Prostate gland (tissue), 2 donors: Measurements from ENCODE around the gene C11orf71.

Experiments
- POLR2A ChIP-seq: fragments of 450-650 bp; IDR thresholded peaks from one replicate; pipeline ENCODE4 v1.6.1; 2016; ENCODE audit warnings: antibody characterized with exemption, mild to moderate bottlenecking
- TF ChIP-seq, protein P1 (sequence below), 4 experiments: fragments of 200-600 bp in 2 of 4; fragments of 450-650 bp in 2 of 4; sonication (generic) in 2 of 4; IDR thresholded peaks; 1 replicate in 3 of 4; 2 replicates in 1 of 4; pipeline ENCODE4 v1.5.1; 2016 to 2019; ENCODE audit warnings: antibody characterized with exemption in 4 of 4, mild to moderate bottlenecking in 2 of 4, moderate library complexity in 2 of 4

DNA sequence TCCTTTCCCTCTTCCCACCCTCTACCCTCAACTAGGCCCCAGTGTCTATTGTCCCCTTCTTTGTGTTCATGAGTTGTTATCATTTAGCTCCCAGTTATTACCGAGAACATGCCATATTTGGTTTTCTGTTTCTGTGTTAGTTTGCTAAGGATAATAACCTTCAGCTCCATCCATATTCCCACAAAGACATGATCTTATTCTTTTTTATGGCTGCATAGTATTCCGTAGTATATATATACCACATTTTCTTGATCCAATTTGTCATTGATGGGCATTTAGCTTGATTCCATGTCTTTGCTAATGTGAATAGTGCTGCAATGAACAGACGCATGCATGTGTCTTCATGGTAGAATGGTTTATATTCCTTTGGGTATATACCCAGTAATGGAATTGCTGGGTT lies 17.8 kb downstream of the C11orf71 start:
- TF ChIP-seq POLR2A = no peak
- TF ChIP-seq, protein P1, sequence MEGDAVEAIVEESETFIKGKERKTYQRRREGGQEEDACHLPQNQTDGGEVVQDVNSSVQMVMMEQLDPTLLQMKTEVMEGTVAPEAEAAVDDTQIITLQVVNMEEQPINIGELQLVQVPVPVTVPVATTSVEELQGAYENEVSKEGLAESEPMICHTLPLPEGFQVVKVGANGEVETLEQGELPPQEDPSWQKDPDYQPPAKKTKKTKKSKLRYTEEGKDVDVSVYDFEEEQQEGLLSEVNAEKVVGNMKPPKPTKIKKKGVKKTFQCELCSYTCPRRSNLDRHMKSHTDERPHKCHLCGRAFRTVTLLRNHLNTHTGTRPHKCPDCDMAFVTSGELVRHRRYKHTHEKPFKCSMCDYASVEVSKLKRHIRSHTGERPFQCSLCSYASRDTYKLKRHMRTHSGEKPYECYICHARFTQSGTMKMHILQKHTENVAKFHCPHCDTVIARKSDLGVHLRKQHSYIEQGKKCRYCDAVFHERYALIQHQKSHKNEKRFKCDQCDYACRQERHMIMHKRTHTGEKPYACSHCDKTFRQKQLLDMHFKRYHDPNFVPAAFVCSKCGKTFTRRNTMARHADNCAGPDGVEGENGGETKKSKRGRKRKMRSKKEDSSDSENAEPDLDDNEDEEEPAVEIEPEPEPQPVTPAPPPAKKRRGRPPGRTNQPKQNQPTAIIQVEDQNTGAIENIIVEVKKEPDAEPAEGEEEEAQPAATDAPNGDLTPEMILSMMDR (IDR thresholded peaks at IDR 0.05) = no peak
